ENCODE results near the gene MIDN.

- TF ChIP-seq CTCF (IDR thresholded peaks at IDR 0.05): no peak
- TF ChIP-seq POLR2A (IDR thresholded peaks at IDR 0.05): peak; percentile 95 to 98 (median 97)
These were observed 20.7 kb downstream of the MIDN start, which contains the start of gene CIRBP for GRCh38 chr19:1269065-1269477.

All from body of pancreas (tissue), 4 donors.